GM15510 (cell line): Measurements from ENCODE around the gene CNEP1R1.

ENCODE experiments used
- POLR2A ChIP-seq: IDR thresholded peaks from 3 replicates; pipeline ENCODE4 v1.6.1; 2011; ENCODE audit warnings: borderline replicate concordance; ENCODE audit not compliant: insufficient read length; ENCODE audit errors: extremely low read depth

Gene CNEP1R1

DNA sequence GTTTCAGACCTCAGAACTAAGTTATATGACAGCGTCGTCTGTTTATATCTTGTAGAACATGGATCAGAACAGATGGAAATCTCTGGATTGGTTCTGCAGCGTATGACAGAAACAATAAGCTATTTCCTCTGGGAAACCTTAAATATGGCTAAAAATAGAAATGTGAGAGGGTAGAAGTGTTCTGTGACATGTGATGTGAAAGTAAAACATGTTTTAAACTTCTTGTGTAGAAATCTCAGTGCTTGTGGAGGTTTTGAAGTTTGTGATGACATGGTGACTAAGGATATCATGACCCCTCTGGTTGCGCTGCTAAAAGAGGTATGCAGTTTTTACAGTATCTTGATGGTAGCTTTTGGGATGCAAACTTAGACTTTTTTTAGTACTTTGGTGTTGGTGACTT lies 43.5 kb downstream of the CNEP1R1 start:
- no peak for TF ChIP-seq POLR2A

GRCh38 chr16:50069060-50069459 lies 44.0 kb downstream of the CNEP1R1 start:
- no peak for TF ChIP-seq POLR2A

DNA sequence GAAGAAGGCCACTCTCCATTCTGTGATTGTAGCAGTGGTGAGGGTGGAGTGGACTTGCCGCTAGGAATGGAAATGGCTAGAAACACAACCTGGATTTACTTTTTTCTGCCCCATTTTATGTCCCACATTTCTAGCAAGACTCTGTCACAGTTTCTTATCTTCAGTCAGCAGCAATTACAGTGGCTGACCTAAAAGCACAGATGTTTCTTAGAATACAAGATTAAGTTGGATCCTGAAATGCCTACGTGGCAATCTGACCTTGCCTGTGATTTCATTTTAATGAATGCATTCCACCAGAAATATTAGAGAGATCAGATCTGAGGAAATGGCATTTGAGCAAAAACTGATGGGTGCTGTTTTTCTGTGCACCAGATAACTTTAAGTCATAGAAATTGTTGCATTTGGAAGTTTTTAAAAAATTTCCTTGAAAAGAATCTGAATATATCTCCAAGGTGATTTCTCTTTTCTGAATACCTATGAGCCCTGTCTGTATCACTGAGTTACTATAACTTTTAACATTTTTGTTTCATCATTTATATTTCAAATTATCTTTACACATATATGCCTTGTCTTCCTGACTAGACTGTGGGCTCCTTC lies 46.1 kb downstream of the CNEP1R1 start:
- no peak for TF ChIP-seq POLR2A

GRCh38 chr16:50072730-50073129 lies 47.7 kb downstream of the CNEP1R1 start:
- no peak for TF ChIP-seq POLR2A

DNA sequence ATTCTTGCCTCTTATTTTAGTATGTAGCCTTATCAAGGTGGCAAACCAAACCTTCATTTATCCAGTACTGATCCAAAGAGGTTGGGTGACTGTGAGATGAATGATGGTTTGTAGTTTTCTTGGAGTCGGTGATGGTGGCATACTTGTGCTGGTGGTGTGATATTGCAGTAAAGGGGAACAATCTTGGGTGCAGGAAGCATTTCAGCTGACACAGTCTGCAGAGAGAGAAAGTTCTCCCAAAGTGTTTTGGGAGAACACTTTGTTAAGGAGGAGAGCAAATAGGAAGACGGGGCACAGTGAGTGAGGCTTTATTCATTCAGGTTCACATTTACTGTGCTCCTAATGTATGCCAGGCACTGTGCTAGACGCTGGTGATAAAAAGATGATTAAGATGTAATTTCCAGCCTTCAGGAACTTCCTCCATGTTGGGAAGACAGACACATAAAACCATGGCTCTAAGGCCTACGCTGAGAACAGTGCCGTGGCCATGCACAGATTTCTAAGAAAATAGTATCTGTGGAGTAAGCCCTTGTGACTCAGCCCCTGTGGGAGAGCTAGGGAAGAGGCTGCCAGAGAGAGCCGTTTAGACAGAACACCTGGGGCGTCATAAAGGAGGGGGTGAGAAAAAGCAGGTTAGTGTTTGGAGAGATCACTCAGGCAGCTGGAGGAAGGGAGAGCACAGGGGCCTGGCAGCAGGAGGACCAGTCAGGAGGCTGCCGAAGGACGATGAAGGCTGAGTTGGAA lies 54.5 kb downstream of the CNEP1R1 start:
- TF ChIP-seq POLR2A, result no peak

GRCh38 chr16:50081428-50082018 lies 56.5 kb downstream of the CNEP1R1 start:
- no peak for TF ChIP-seq POLR2A

DNA sequence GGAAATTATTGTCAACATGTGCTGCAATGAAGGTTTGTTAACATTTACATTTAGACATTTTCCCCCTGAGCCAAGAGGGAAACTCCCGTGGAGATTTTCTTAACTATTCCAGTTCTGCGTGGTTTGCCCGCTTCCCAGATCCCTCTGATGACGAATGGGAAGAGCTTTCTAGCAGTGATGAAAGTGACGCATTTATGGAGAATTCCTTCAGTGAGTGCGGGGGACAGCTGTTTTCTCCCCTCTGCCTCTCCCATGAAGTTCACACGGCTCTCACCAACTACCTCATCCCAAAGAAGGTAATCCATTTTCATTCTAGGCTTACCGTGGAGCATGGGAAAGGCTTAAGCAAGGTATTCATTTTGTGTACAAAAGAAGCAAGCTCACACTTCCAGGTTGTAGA lies 59.0 kb downstream of the CNEP1R1 start:
- no peak for TF ChIP-seq POLR2A

- TF ChIP-seq POLR2A, result no peak
Measured at GRCh38 chr16:50086176-50086575, 61.2 kb downstream of the CNEP1R1 start.
